PFSK-1 (cell line): ENCODE data around the gene RHOF.

Experiments
- FOXP2 ChIP-seq: optimal IDR thresholded peaks from 2 replicates; pipeline ENCODE3; 2011; ENCODE audit warnings: borderline replicate concordance, control low read depth, inconsistent platforms; ENCODE audit not compliant: insufficient read depth; ENCODE audit errors: extremely low read length, extremely low read depth
- POLR2AphosphoS5 ChIP-seq: IDR thresholded peaks from 2 replicates; pipeline ENCODE4 v1.6.1; 2012; ENCODE audit warnings: low read depth, mild to moderate bottlenecking, control low read depth, low read length, moderate library complexity
- REST ChIP-seq, 2 experiments: IDR thresholded peaks; 2 replicates each; pipeline versions ENCODE4 v1.6.1 to v1.8.0; 2011 to 2012; ENCODE audit warnings: low read depth in 2 of 2, low read length in 2 of 2, control low read depth in 1 of 2, inconsistent platforms in 1 of 2, mild to moderate bottlenecking in 1 of 2, moderate library complexity in 1 of 2; ENCODE audit not compliant: insufficient read depth in 1 of 2
- TAF1 ChIP-seq: IDR thresholded peaks from 2 replicates; pipeline ENCODE4 v1.6.1; 2012; ENCODE audit warnings: low read length, control low read depth, borderline replicate concordance; ENCODE audit not compliant: insufficient read depth

- TF ChIP-seq POLR2AphosphoS5 (no peak), TAF1 (no peak), FOXP2 (no peak), REST (IDR thresholded peaks at IDR 0.05; ENCODE audit: insufficient read depth in 1 of 2, low read depth in 2 of 2, low read length in 2 of 2) (no peak)
Observed at GRCh38 chr12:121839993-121840761, 46.7 kb upstream of the RHOF start.
